GM18499 (cell line): ENCODE results near the gene WIPF3.

Source experiments
- ATAC-seq: cut with Tn5 transposase; IDR thresholded peaks from one replicate; pipeline ENCODE4 v1.9.1; 2021; ENCODE audit warnings: moderate number of reproducible peaks; ENCODE audit not compliant: insufficient read depth, unreplicated experiment

Gene WIPF3

DNA sequence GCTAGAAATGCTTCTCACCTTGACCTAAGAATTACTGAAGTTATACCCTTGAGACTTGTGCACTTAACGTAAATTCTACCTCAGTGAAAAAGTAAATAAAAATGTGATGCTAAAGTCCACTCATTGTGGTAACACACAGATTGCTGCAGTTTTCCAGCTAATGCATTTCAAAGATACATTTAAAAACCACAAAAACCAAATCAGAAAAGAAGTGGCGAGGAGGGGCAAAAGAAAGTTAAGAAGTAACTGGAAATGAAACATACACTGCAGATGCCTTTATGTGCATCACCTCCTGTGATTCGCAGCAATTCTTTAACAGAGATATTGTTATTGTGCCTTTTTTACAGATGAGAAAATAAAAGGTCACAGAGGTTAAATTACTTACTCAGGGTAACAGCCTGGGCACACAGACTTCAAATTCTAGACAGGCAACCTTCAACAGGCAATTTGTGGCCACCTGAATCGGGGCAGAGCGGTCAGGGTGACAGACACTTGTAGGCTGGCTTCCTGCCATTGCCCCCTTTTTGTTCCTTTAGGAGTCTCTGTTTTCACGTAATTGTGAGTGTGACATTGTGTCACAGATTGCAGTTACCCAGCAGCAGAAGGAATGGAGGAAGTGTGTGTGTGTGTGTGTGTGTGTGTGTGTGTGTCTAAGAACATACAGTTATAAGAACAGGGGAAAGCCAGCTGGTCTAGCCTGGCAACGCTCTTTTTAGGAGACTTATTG is 1.9 kb downstream of the WIPF3 start:
- no peak for ATAC-seq

GRCh38 chr7:29809533-29810155 is 3.3 kb downstream of the WIPF3 start:
- ATAC-seq, result no peak

DNA sequence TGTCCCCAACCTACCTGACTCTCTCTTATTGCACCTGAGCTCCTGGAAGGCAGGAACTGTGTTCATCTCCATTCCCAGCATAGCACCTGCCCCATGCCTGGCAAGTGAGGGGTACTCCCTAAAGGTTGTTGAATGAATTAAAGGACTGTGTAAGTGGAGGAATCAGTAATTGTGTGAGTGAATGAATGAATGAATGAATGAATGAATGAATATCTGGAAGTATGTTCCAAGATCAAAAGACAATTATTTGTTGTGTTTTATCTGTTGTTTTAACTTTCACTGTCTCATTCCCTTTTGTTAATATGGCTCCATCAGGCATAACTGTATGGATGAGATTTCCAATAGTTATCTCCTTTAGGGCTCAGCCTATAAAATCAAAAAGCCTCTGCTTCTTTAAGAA is 4.0 kb downstream of the WIPF3 start:
- no peak for ATAC-seq

DNA sequence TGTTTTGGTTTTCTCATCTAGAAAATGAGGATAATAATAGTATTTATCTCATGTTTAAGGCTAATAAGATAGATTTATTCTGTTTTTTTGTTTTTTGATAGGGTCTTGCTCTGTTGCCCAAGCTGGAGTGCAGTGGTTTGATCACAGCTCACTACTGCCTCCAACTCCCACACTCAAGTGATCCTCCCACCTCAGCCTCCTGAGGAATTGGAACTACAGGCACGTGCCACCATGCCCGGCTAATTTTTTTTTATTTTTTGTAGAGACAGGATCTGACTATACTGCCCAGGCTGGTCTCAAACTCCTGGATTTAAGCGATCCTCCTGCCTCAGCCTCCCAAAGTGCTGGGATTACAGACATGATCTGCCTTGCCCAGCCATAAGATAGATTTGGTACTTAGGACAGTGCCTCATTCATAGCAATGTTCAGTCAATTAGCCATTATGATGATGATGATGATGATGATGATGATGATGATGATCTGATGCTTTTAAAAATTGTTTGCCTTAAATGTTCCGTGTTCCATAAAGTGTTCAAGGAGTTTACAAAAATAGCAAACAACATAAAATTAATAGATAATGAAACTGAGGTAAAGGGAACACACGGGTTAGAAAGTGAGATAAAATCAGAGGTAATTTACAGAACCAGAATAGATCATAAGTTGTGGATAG is 4.6 kb downstream of the WIPF3 start:
- no peak for ATAC-seq

DNA sequence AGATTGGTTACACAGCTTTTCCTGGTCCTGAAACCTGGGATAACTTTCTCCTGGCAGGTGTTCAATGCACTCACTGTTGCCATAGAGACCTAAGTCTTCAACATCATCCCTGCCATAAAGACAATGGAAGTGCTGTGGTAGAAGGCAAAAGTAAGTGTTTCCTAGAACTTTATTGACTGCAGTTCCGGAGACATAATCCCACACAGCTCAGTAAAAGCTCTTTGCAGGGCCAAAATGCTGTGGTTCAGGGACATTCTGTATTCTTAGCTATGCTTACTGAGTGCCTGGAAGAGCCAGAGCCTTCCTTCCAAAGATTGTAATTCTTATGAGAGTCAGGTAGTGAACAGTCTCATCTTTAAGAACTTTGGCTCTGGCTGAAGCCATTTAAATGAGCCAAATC is 5.3 kb downstream of the WIPF3 start:
- no peak for ATAC-seq

- ATAC-seq, result no peak
Observed at GRCh38 chr7:29812185-29812876, 6.0 kb downstream of the WIPF3 start.

- no peak for ATAC-seq
Observed at GRCh38 chr7:29815181-29816105, 9.1 kb downstream of the WIPF3 start.

DNA sequence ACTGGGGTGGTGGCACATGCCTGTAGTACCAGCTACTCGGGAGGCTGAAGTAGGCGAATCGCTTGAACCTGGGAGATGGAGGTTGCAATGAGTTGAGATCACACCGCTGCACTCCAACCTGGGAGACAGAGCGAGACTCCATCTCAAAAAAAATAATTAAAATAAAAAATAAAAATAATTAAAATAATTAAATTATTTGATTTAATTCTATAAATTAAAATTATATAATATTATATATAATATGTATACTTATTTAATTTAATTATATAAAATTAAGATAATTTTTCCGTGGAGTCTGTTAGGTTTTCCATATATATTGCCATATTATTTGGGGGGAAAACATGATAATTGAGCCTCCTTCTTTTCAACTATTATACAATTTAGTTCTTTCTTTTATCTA is 12.0 kb downstream of the WIPF3 start:
- ATAC-seq, result no peak

GRCh38 chr7:29825775-29826529 is 19.6 kb downstream of the WIPF3 start:
- ATAC-seq, result peak; percentile 75

DNA sequence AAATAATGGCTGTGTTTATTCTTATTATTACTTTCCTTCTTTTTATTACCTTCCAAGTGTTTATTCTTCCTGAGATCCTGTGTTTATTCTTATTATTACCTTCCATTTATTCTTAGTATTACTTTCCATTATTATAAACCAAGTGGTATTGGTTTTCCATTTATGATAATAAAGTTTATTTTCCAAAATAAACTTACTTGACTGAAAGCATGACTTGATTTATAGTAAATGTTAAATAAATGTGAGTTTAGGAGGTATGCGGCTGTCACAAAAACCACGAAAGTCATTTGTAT is 20.2 kb downstream of the WIPF3 start:
- ATAC-seq, result no peak

GRCh38 chr7:29826904-29827303 is 20.6 kb downstream of the WIPF3 start:
- ATAC-seq, result no peak

DNA sequence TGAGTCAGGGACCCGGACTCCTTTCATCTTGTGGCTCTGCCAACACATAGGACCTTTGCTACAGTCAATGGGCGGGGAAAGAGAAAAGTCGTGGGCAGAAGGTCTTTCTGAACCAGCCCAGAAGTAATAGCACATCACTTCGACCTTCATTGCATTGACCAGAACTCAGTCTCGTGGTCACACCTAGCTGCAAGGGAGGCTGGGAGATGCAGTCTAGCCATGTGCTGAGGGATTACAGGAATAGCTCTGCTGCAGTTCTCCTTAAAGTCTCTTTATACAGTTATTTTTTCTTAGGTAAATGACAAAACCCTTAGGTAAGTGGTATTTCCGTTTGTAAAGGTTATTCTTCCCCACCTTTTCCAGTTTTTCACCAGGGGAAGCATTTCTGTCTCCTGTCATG is 25.4 kb downstream of the WIPF3 start:
- no peak for ATAC-seq

DNA sequence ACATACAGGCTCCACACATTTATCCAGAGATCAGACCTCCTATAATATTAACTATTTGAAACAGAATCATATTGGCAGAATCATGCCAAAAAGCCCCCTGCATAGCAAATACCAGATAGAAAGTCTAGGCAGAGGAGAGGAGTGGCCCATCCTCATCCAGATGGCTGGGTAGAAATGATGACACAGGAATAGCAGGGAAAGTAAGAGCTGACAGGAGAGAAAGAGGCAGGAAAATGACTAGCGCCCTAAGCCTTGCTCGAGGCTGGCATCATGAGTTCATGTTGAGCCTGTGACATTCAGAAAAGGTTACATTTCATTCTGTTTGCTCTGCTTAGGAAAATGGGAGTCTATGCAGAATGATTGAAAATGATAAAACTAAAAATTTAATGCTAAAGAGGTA is 27.6 kb downstream of the WIPF3 start:
- no peak for ATAC-seq

- ATAC-seq, result no peak
Observed at GRCh38 chr7:29835718-29836117, 29.4 kb downstream of the WIPF3 start.

DNA sequence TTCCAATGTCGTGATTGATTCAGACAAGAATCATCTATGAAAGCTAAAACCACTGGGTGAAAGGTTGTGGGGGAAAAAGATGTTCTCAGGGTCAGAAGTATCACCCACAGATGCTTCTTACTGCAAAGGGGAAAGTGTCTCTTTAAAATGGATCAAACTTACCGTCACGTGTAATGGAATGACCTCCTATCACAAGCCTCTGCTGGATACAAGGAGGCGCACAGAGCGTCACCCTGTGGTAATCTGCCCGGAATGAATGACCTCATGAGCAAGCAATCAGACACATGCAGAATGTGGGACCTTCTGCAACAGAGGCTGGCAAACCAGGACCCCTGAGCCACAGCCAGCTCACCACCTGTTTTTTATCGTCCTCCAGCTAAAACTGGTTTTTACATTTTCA is 33.0 kb downstream of the WIPF3 start:
- ATAC-seq, result no peak

DNA sequence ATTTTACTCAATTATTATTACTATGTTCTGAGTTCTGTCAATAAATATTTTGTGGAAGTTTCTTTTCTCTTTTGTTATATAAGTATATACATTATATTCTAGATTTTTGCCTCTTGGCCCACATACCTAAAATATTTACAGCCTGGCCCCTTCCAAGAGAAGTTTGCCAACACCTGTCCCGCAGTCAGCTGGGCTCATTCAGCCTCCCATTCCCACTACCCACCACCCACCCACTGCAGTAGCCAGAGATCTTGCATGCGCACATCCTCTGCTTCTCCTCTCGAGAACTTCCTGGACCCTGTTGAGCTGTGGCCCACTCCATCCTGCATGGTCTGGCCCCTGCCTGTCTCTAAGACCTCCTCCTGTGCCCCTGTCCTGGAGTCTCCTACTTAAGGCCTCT is 33.6 kb downstream of the WIPF3 start:
- no peak for ATAC-seq

DNA sequence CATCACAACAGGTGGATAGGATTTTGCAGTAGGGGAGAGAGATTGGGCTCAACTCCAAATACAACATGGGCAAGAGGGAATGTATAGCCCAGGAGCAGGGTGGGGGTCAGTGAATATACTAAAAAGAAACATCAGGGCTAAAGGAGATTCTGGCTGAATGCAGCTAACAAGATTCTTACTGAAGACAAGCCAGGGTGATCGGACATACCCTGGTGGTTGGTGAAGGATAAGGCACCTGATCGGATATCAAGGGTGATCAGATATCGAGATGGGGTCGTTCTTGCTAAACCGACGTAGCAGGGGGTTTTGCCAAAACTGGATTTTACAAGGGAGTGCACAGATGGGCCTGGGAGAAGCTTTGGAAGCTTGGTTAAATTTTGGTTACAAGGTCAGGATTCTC is 34.4 kb downstream of the WIPF3 start:
- no peak for ATAC-seq

DNA sequence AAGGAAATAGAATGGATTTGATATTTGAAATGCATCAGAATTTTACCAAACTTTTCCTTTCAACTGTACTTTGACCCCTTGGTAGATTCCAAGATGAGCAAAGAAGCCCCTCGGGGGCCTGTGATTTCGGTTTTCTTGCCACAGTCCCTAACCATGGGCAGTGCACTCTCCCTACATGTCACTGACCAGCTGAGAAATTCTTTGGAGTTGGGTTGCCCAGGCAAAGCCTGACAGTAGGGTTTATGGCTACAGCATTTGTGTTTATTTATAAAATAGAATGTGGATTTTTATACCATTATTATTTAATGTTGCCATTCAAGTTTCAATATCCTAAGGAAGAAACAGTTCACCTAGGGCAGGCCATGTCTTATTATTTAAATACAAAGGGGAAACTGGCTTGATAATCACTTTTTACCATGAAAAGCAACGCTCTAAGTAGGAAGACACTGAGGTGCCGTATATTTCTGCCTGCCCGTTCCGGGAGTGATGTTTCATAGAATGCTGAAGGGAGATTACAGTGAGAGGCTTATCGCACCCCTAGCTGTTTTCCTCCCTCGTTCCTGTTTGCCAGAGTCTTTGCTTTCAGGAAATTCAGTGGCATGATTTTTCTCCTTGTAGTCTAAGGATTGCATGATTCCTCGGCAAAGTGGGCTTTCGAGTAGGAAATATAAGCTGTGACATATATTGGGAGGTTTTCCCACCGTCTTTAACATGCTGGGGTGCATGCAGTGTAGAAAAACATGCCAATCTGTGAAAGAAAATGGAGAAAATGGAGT is 35.8 kb downstream of the WIPF3 start:
- ATAC-seq, result no peak

DNA sequence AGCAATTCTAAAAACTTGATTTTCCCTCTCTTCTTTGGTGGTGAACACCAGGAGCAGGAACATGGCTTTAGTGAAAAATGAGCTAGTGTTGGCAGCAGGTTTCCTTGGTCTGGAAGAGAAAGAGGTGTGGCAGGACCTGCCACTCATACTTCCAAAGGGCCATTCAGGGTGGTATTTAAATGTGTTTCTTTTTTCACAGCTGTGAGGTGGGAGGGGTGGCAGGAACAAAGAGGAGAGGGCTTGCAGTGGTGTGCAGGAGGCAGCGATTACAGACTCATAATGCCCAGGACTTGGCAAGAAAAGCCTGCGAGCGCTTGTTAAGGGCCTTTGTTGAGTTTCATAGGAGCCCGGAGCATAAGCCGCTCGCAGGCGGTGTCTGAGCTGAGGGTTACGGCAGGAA is 36.8 kb downstream of the WIPF3 start:
- ATAC-seq, result no peak
